ENCODE measurements around the gene COPS6. TPM values are rescaled to one million over a fixed set of nuclear protein-coding genes. Genes with fewer than 3 reads are reported as not detected.

The COPS6 gene
- polyA plus RNA-seq, 1 donor (not counting 4 experiments of a cell fraction or from before 2014, with no cell fraction given) = 171 TPM

DNA sequence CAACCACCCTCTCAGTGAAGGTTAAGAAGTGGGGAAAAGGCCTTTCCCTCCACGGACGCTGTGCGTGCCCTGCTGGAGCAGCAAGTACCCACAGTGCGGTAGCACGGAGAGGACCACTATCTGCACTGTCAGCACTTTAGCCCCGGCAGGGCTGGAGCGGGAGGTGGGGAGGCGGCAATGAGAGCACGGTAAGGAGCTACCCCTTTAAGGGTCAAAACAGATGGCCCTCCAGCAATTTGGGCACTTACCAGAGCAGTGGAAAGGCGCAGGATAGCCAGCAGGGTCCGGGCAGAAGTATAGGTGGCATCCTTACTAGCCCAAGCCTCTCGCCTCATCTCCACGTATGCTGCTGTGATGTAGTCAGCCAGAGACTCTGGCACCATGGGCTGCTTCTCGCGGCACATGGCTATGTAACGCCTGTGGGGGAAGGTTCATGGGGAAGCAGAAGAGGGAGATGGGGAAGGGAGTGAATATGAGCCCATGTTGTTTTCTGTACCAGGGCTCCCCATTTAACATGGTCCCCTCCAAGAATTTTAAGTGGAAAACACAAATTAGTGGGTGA lies 5.2 kb downstream of the COPS6 start:
- no peaks in the 10 kb centered on the region for H3K9me1 ChIP-seq (ENCODE audit: control insufficient read depth, extremely low read depth, insufficient read depth, low read length)
- H2AFZ ChIP-seq (ENCODE audit: control insufficient read depth, low read length) = no peak overlapping the region
- TF ChIP-seq, protein P1, sequence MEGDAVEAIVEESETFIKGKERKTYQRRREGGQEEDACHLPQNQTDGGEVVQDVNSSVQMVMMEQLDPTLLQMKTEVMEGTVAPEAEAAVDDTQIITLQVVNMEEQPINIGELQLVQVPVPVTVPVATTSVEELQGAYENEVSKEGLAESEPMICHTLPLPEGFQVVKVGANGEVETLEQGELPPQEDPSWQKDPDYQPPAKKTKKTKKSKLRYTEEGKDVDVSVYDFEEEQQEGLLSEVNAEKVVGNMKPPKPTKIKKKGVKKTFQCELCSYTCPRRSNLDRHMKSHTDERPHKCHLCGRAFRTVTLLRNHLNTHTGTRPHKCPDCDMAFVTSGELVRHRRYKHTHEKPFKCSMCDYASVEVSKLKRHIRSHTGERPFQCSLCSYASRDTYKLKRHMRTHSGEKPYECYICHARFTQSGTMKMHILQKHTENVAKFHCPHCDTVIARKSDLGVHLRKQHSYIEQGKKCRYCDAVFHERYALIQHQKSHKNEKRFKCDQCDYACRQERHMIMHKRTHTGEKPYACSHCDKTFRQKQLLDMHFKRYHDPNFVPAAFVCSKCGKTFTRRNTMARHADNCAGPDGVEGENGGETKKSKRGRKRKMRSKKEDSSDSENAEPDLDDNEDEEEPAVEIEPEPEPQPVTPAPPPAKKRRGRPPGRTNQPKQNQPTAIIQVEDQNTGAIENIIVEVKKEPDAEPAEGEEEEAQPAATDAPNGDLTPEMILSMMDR (optimal IDR thresholded peaks at IDR 0.05 in 1 of 3, IDR thresholded peaks at IDR 0.05 in 1 of 3, conservative IDR thresholded peaks at IDR 0.05 in 1 of 3; ENCODE audit: extremely low read depth in 1 of 3, insufficient read depth in 2 of 3, low read length in 3 of 3) = no peak
- DNase-seq (ENCODE audit: low read depth, low spot score) = no peak
- dilution Hi-C loops (cut with MboI; ENCODE audit: extremely low pct_ligation_motif_present, low sequenced_read_pairs) = no loop called here
- H3K79me2 ChIP-seq (ENCODE audit: control insufficient read depth, insufficient read depth, low read length) = peaks cover 30% of the 10 kb centered on the region
- H3K9me3 ChIP-seq (ENCODE audit: control insufficient read depth, low read depth, low read length) = no peaks in the 10 kb centered on the region
- peaks cover 56 to 71% of the 10 kb centered on the region in 2 experiments for H3K36me3 ChIP-seq (ENCODE audit: control insufficient read depth in 2 of 2, extremely low read depth in 1 of 2, insufficient read depth in 2 of 2, low read length in 2 of 2)
- no peaks in the 10 kb centered on the region for H3K27me3 ChIP-seq (ENCODE audit: control insufficient read depth, extremely low read depth, insufficient read depth, low read length)
- no peak overlapping the region for H3K4me3 ChIP-seq (ENCODE audit: control insufficient read depth in 2 of 3, extremely low read depth in 1 of 3, insufficient read depth in 2 of 3, low read depth in 1 of 3, low read length in 3 of 3)
- no peak overlapping the region for H3K9ac ChIP-seq (ENCODE audit: control insufficient read depth, extremely low read depth, insufficient read depth, low read length)
- no peak for FAIRE-seq
- peaks cover 6% of the 10 kb centered on the region for H4K20me1 ChIP-seq (ENCODE audit: control insufficient read depth, extremely low read depth, insufficient read depth, low read length)
- H3K27ac ChIP-seq (ENCODE audit: control insufficient read depth, insufficient read depth, low read length) = no peak overlapping the region
- peaks cover 6% of the 10 kb centered on the region for H3K4me1 ChIP-seq (ENCODE audit: control insufficient read depth, extremely low read depth, insufficient read depth, low read length)
- H3K4me2 ChIP-seq (ENCODE audit: control insufficient read depth, extremely low read depth, insufficient read depth, low read depth, low read length) = no peak overlapping the region

DNA sequence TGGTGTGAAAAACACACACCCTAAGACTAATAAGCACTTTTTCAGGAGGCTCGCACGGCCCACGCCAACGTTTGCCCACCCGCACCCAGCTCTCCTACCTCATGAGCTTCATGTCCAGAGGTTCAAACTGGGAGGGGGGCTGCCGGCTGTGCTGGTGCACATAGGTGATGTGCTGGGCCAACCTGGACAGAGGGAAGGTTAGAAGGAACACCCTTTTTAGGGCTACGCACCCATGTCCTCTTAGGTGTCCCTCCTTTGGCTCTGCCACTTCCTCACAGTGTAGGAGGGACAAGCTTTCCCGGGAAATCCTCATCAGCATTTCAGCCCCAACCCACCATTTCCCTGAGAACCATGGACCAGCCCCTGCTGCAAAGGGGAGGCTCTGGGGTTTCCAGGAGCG lies 6.5 kb downstream of the COPS6 start:
- peaks cover 36% of the 10 kb centered on the region for H3K79me2 ChIP-seq (ENCODE audit: control insufficient read depth, insufficient read depth, low read length)
- DNase-seq (ENCODE audit: low read depth, low spot score) (no peak), FAIRE-seq (no peak)
- TF ChIP-seq, protein P1 (optimal IDR thresholded peaks at IDR 0.05 in 1 of 3, IDR thresholded peaks at IDR 0.05 in 1 of 3, conservative IDR thresholded peaks at IDR 0.05 in 1 of 3; ENCODE audit: extremely low read depth in 1 of 3, insufficient read depth in 2 of 3, low read length in 3 of 3) = no peak
- TF ChIP-seq EZH2 (IDR thresholded peaks at IDR 0.05; ENCODE audit: low read length) = no peak
- no peak overlapping the region for H3K27ac ChIP-seq (ENCODE audit: control insufficient read depth, insufficient read depth, low read length)
- dilution Hi-C loops (cut with MboI; ENCODE audit: extremely low pct_ligation_motif_present, low sequenced_read_pairs) = no loop called here
- no peaks in the 10 kb centered on the region for H3K27me3 ChIP-seq (ENCODE audit: control insufficient read depth, extremely low read depth, insufficient read depth, low read length)
- no peaks in the 10 kb centered on the region for H3K9me3 ChIP-seq (ENCODE audit: control insufficient read depth, low read depth, low read length)
- no peak overlapping the region for H2AFZ ChIP-seq (ENCODE audit: control insufficient read depth, low read length)
- H3K36me3 ChIP-seq (ENCODE audit: control insufficient read depth in 2 of 2, extremely low read depth in 1 of 2, insufficient read depth in 2 of 2, low read length in 2 of 2) = peaks cover 62 to 77% of the 10 kb centered on the region in 2 experiments
- peaks cover 6% of the 10 kb centered on the region for H4K20me1 ChIP-seq (ENCODE audit: control insufficient read depth, extremely low read depth, insufficient read depth, low read length)
- peaks cover 4% of the 10 kb centered on the region for H3K4me1 ChIP-seq (ENCODE audit: control insufficient read depth, extremely low read depth, insufficient read depth, low read length)
- H3K4me3 ChIP-seq (ENCODE audit: control insufficient read depth in 2 of 3, extremely low read depth in 1 of 3, insufficient read depth in 2 of 3, low read depth in 1 of 3, low read length in 3 of 3) = no peak overlapping the region
- H3K9ac ChIP-seq (ENCODE audit: control insufficient read depth, extremely low read depth, insufficient read depth, low read length) = no peak overlapping the region
- no peak overlapping the region for H3K4me2 ChIP-seq (ENCODE audit: control insufficient read depth, extremely low read depth, insufficient read depth, low read depth, low read length)
- no peaks in the 10 kb centered on the region for H3K9me1 ChIP-seq (ENCODE audit: control insufficient read depth, extremely low read depth, insufficient read depth, low read length)

All from keratinocyte (primary cell).